DND-41 (cell line): ENCODE measurements around the gene HYDIN.

Experiments used
- ATAC-seq: fragments of 200-7000 bp; cut with Tn5 transposase; 3 replicates; pipeline ENCODE4 v1.9.1; 2021; ENCODE audit warnings: low read depth; ENCODE audit not compliant: insufficient read depth
- DNase-seq: peaks from one replicate; pipeline ENCODE4 v3.0.0-alpha.2; 2020
- H2AFZ ChIP-seq: 2 replicates; pipeline ENCODE4 v1.6.0; 2012; ENCODE audit warnings: low read depth, low read length
- H3K27ac ChIP-seq: 2 replicates; pipeline ENCODE4 v1.5.1; 2012; ENCODE audit warnings: low read length, inconsistent platforms
- H3K27me3 ChIP-seq: fragments of 200-600 bp; sonication (generic); 2 replicates; pipeline ENCODE4 v1.6.0; 2012; ENCODE audit warnings: low read length, mild to moderate bottlenecking, inconsistent platforms; ENCODE audit not compliant: insufficient read depth, poor library complexity
- H3K36me3 ChIP-seq: 2 replicates; pipeline ENCODE4 v1.5.1; 2012; ENCODE audit warnings: low read length, inconsistent platforms; ENCODE audit not compliant: insufficient read depth
- H3K4me1 ChIP-seq: 2 replicates; pipeline ENCODE4 v1.5.1; 2012; ENCODE audit warnings: mild to moderate bottlenecking, low read length; ENCODE audit not compliant: insufficient read depth
- H3K4me2 ChIP-seq: 2 replicates; pipeline ENCODE4 v1.6.0; 2012; ENCODE audit warnings: mild to moderate bottlenecking, moderate library complexity, low read length, inconsistent platforms; ENCODE audit not compliant: insufficient read depth
- H3K4me3 ChIP-seq, 2 experiments: fragments of 200-600 bp in 1 of 2; shearing (Covaris generic) in 1 of 2; 2 replicates each; pipeline ENCODE4 v1.5.1; 2012 to 2016; ENCODE audit warnings: inconsistent platforms in 2 of 2, low read length in 2 of 2, mild to moderate bottlenecking in 2 of 2, low read depth in 1 of 2, moderate library complexity in 1 of 2
- H3K79me2 ChIP-seq: 2 replicates; pipeline ENCODE4 v1.6.0; 2012; ENCODE audit warnings: low read length, inconsistent platforms; ENCODE audit not compliant: insufficient read depth
- H3K9ac ChIP-seq: 2 replicates; pipeline ENCODE4 v1.6.0; 2012; ENCODE audit warnings: low read depth, mild to moderate bottlenecking, inconsistent platforms, low read length, moderate library complexity
- H3K9me3 ChIP-seq: 2 replicates; pipeline ENCODE4 v1.5.1; 2012; ENCODE audit warnings: low read length, moderate library complexity, mild to moderate bottlenecking, inconsistent platforms; ENCODE audit not compliant: insufficient read depth, severe bottlenecking
- H4K20me1 ChIP-seq: 2 replicates; pipeline ENCODE4 v1.6.0; 2012; ENCODE audit warnings: low read length; ENCODE audit not compliant: insufficient read depth
- EZH2 ChIP-seq: IDR thresholded peaks from 3 replicates; pipeline ENCODE4 v1.6.1; 2012; ENCODE audit warnings: borderline replicate concordance, low read depth, mild to moderate bottlenecking, moderate library complexity, low read length, inconsistent platforms; ENCODE audit not compliant: severe bottlenecking
- TF ChIP-seq, protein P1 (sequence below): IDR thresholded peaks from 2 replicates; pipeline ENCODE4 v1.5.1; 2012; ENCODE audit warnings: borderline replicate concordance, low read length, moderate library complexity, mild to moderate bottlenecking; ENCODE audit not compliant: poor library complexity, severe bottlenecking; ENCODE audit errors: extremely low read depth

HYDIN gene

DNA sequence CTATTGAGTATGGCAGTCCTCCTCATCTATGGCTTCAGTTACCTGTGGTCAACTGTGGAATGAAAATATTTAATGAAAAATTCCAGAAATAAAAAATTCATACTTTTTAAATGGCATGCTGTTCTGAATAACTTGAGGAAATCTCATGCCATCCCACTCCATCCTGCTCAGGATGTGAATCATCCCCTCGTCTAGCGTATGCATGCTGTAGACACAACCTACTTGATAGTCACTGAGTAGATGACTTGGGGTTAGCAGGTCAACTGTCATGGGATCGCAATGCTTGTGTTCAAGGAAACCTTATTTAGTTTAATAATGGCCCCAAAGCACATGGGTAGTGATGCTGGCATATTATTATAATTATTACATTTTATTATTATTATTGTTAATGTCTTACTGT, 424.7 kb downstream of the HYDIN start:
- H3K4me1 ChIP-seq, result peaks cover 5% of the 10 kb centered on the region
- peaks cover 9% of the 10 kb centered on the region for H3K27me3 ChIP-seq
- no peak overlapping the region for H3K4me2 ChIP-seq
- H4K20me1 ChIP-seq, result no peaks in the 10 kb centered on the region
- no peak for TF ChIP-seq EZH2
- TF ChIP-seq, protein P1, sequence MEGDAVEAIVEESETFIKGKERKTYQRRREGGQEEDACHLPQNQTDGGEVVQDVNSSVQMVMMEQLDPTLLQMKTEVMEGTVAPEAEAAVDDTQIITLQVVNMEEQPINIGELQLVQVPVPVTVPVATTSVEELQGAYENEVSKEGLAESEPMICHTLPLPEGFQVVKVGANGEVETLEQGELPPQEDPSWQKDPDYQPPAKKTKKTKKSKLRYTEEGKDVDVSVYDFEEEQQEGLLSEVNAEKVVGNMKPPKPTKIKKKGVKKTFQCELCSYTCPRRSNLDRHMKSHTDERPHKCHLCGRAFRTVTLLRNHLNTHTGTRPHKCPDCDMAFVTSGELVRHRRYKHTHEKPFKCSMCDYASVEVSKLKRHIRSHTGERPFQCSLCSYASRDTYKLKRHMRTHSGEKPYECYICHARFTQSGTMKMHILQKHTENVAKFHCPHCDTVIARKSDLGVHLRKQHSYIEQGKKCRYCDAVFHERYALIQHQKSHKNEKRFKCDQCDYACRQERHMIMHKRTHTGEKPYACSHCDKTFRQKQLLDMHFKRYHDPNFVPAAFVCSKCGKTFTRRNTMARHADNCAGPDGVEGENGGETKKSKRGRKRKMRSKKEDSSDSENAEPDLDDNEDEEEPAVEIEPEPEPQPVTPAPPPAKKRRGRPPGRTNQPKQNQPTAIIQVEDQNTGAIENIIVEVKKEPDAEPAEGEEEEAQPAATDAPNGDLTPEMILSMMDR, result no peak
- H3K79me2 ChIP-seq, result peaks cover under 1% of the 10 kb centered on the region; the same call in 1 of the 2 replicates
- H3K27ac ChIP-seq, result no peak overlapping the region
- no peak overlapping the region for H3K4me3 ChIP-seq
- no peak for DNase-seq
- peaks cover 3% of the 10 kb centered on the region for H3K9me3 ChIP-seq
- no peak for ATAC-seq
- H2AFZ ChIP-seq, result no peak overlapping the region
- H3K9ac ChIP-seq, result no peak overlapping the region
- H3K36me3 ChIP-seq, result no peaks in the 10 kb centered on the region; the same call in 1 of the 2 replicates

DNA sequence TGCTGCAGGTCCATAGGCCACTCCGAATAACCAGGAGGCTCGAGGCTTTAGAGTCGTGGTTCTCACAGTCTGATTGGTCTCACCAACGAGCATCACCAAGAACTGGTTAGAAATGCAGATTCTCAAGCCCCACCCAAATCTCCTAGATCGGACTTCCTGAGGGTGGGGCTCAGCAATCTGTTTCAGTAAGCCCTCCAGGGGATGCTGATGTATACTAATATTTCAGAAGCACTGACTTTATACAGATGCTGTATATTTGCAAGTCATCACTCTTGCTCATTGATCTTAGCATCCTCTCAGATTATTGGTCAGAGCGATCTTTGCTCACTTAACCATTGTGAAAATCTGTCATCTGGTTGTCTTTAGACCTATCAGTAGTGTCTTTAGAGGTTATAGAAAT, 425.1 kb downstream of the HYDIN start:
- Histone ChIP-seq H2AFZ (0 out of 2 replicates have a peak overlapping the region, but pooled peaks have one; percentile 13), H3K79me2 (peaks cover 5% of the 10 kb centered on the region), H3K27ac (no peak overlapping the region), H3K4me1 (peaks cover 7% of the 10 kb centered on the region), H3K4me2 (no peak overlapping the region), H3K27me3 (peaks cover 9% of the 10 kb centered on the region), H3K4me3 (no peak overlapping the region), H3K36me3 (no peaks in the 10 kb centered on the region; the same call in 1 of the 2 replicates), H3K9ac (no peak overlapping the region), H3K9me3 (peaks cover 3% of the 10 kb centered on the region), H4K20me1 (no peaks in the 10 kb centered on the region)
- no peak for ATAC-seq
- no peak for TF ChIP-seq EZH2
- TF ChIP-seq, protein P1, result no peak
- DNase-seq, result no peak

DNA sequence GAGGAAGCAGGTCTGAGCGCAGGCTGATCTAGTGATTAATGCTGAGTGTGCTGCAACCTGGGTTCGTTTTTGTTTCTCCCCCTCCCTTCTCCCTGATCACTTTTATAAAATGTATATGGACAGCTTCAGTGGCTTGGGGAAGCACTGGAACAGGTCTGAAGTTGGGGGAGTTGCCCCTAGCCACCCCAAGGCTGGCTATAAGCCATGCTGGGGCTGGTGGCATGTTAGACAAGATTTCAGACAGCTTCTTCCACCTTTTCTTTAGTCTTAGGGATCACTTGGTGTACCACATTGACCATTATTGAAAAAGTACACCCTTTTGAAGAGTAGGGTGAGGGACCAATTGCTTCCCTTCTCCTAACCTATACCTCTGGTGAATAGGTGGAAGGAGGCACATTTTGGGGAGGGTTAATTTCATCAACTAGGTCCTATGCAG, 425.8 kb downstream of the HYDIN start:
- Histone ChIP-seq H3K4me3 (no peak overlapping the region), H2AFZ (0 out of 2 replicates have a peak overlapping the region, but pooled peaks have one; percentile 13), H3K27me3 (peaks cover 9% of the 10 kb centered on the region), H3K9me3 (peaks cover 3% of the 10 kb centered on the region), H4K20me1 (no peaks in the 10 kb centered on the region), H3K79me2 (peaks cover 11% of the 10 kb centered on the region), H3K4me1 (peaks cover 13% of the 10 kb centered on the region), H3K27ac (no peak overlapping the region), H3K36me3 (no peaks in the 10 kb centered on the region; the same call in 1 of the 2 replicates), H3K4me2 (no peak overlapping the region), H3K9ac (no peak overlapping the region)
- ATAC-seq, result no peak
- DNase-seq, result no peak
- TF ChIP-seq, protein P1, result no peak
- TF ChIP-seq EZH2, result no peak
